IPS DF 6.9 (cell line): ENCODE measurements around the gene USP19.
A peak's percentile ranks its signal among the peaks of the same experiment; 100 is the strongest.

Experiments
- DNase-seq: peaks from one replicate; pipeline ENCODE4 v3.0.0-alpha.2; 2013; ENCODE audit warnings: low read depth, low spot score
- H3K27ac ChIP-seq: one replicate; pipeline ENCODE4 v1.5.1; 2013; ENCODE audit warnings: low read length, control low read depth
- H3K27me3 ChIP-seq: 2 replicates; pipeline ENCODE4 v1.6.1; 2013; ENCODE audit warnings: mild to moderate bottlenecking, low read length; ENCODE audit not compliant: control insufficient read depth, insufficient read depth
- H3K36me3 ChIP-seq: 2 replicates; pipeline ENCODE4 v1.6.1; 2013; ENCODE audit warnings: low read length; ENCODE audit not compliant: control insufficient read depth, insufficient read depth
- H3K4me1 ChIP-seq: 2 replicates; pipeline ENCODE4 v1.6.1; 2013; ENCODE audit warnings: low read length; ENCODE audit not compliant: control insufficient read depth, insufficient read depth
- H3K4me3 ChIP-seq: 2 replicates; pipeline ENCODE4 v1.5.1; 2013; ENCODE audit warnings: mild to moderate bottlenecking, low read length
- H3K9me3 ChIP-seq: 2 replicates; pipeline ENCODE4 v1.6.1; 2013; ENCODE audit warnings: low read length, inconsistent platforms; ENCODE audit not compliant: control insufficient read depth, insufficient read depth
- WGBS: extraction: QIAGEN DNeasy Blood & Tissue Kit; methylation state at CpG from one replicate; pipeline ENCODE4 v1.1.7; 2013; ENCODE audit warnings: mixed read lengths, missing lambda C conversion rate; ENCODE audit not compliant: insufficient read length, insufficient coverage; 5-methylcytosine and 5-hydroxymethylcytosine counted together

USP19 gene

DNA sequence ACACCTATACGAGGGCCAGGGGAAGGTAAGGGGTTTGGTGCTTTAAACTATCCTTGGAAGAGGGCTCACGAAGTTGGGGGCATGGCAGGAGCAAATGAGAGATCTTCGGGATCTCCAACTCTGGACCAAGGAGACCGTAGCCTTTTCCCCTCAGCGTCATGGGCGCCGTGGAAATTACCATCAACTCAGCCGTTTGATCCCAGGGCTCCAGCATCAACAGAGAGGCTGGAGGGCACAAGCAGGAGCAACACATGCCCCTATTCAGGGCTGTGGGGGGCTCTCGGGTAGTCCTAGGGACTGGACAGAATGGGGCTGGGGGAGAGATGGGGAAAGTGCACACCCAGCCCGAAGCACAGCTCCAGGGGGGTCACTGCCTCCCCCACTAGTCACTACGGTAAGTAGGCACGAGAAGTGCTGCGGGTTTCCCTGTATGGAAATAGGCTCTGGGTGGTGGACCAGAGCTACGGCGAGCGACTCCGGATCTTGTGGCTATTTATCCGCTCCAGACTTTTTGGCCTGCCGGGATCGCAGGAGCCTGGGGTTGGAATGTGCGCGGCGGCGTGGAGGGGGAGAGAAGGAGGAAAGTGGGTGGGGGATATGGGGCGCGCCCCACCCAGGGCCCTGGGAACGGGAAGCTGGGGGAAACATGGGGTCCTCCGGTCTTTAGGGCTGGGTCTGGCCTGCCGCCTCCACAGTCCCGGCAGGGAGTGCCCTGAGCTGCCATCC is 12.8 kb upstream of the USP19 start:
- 0 out of 2 replicates have a peak, but pooled peaks cover 4% of the 10 kb centered on the region for H3K4me1 ChIP-seq
- no peak overlapping the region for H3K27ac ChIP-seq
- no peaks in the 10 kb centered on the region for H3K9me3 ChIP-seq
- peak; percentile 70 for DNase-seq
- WGBS = no CpG with 5 or more reads among the region's 30 CpGs
- peak overlapping the region; percentile 73; the same call in 1 of the 2 replicates for H3K4me3 ChIP-seq
- H3K36me3 ChIP-seq = peaks cover under 1% of the 10 kb centered on the region; the same call in 1 of the 2 replicates
- no peaks in the 10 kb centered on the region for H3K27me3 ChIP-seq

DNA sequence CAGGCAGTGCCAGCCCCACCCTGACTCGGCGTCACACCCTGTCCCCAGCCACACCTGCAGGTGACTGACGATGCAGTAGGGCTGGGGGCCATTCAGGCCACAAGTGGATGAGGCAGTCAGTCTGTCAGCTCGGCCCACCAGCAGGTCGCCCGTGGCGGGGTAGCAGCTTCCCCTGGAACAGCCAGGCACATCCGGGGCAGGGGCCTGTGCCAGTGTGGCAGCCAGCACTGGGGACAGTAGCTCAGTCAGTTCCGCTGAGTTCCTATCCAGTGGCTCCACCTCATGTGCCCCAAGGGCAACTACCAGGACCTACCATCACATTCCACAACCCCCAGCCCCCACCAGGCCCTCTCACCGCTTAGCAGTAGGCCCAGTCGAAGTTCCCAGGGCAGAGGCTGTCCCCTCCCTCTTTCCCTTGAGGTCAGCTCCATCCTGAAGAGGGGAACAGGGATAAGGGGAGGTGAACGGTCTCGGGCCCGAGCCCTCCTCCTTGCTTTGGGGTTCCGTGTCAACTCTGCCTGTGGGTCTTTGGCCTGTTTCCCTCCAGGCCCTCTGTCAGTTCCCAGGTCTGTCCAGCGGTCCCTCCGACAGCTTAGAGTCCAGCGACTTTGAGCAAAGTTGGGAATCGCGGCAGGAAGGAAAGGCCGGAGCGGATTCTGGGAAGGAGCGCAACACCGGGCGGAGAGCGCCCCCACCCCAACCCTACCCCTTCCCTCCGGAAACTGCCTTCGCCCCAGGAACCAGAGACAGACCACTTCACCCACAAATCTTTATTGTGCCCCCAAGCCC is 12.0 kb upstream of the USP19 start, which contains the start of gene LAMB2:
Gene LAMB2 (minus strand): TSS at position 614 of the 789 bp plus-strand sequence. CDS start 183 bp downstream, at position 431.
- Histone ChIP-seq H3K27me3 (no peaks in the 10 kb centered on the region), H3K9me3 (no peaks in the 10 kb centered on the region), H3K4me3 (peak within 1 kb of the TSS; percentile 73; the same call in 1 of the 2 replicates), H3K27ac (no peak within 1 kb of the TSS), H3K36me3 (peaks cover 3% of the 10 kb centered on the region; the same call in 1 of the 2 replicates), H3K4me1 (0 out of 2 replicates have a peak, but pooled peaks cover 4% of the 10 kb centered on the region)
- DNase-seq = no peak
- no CpG with 5 or more reads among the region's 28 CpGs for WGBS

GRCh38 chr3:49132073-49132436 is 11.4 kb upstream of the USP19 start:
- H3K36me3 ChIP-seq = peaks cover 3% of the 10 kb centered on the region; the same call in 1 of the 2 replicates
- H3K9me3 ChIP-seq = no peaks in the 10 kb centered on the region
- WGBS = no CpG with 5 or more reads among the region's 9 CpGs
- no peaks in the 10 kb centered on the region for H3K27me3 ChIP-seq
- no peak overlapping the region for H3K27ac ChIP-seq
- H3K4me3 ChIP-seq = peak overlapping the region; percentile 73; the same call in 1 of the 2 replicates
- no peak for DNase-seq
- 0 out of 2 replicates have a peak, but pooled peaks cover 4% of the 10 kb centered on the region for H3K4me1 ChIP-seq

GRCh38 chr3:49131576-49131975 is 11.0 kb upstream of the USP19 start:
- Histone ChIP-seq H3K36me3 (peaks cover 3% of the 10 kb centered on the region; the same call in 1 of the 2 replicates), H3K27me3 (no peaks in the 10 kb centered on the region), H3K27ac (no peak overlapping the region), H3K4me3 (no peak overlapping the region), H3K9me3 (no peaks in the 10 kb centered on the region), H3K4me1 (0 out of 2 replicates have a peak, but pooled peaks cover 4% of the 10 kb centered on the region)
- no peak for DNase-seq
- WGBS = no CpG with 5 or more reads among the region's 6 CpGs

- no peak for DNase-seq
- H3K4me1 ChIP-seq = 0 out of 2 replicates have a peak, but pooled peaks cover 4% of the 10 kb centered on the region
- H3K9me3 ChIP-seq = no peaks in the 10 kb centered on the region
- peaks cover 5% of the 10 kb centered on the region; the same call in 1 of the 2 replicates for H3K36me3 ChIP-seq
- H3K27me3 ChIP-seq = no peaks in the 10 kb centered on the region
- H3K27ac ChIP-seq = no peak overlapping the region
- no peak overlapping the region for H3K4me3 ChIP-seq
- no CpG with 5 or more reads among the region's 12 CpGs for WGBS
These were observed 10.4 kb upstream of the USP19 start for GRCh38 chr3:49131040-49131439.

DNA sequence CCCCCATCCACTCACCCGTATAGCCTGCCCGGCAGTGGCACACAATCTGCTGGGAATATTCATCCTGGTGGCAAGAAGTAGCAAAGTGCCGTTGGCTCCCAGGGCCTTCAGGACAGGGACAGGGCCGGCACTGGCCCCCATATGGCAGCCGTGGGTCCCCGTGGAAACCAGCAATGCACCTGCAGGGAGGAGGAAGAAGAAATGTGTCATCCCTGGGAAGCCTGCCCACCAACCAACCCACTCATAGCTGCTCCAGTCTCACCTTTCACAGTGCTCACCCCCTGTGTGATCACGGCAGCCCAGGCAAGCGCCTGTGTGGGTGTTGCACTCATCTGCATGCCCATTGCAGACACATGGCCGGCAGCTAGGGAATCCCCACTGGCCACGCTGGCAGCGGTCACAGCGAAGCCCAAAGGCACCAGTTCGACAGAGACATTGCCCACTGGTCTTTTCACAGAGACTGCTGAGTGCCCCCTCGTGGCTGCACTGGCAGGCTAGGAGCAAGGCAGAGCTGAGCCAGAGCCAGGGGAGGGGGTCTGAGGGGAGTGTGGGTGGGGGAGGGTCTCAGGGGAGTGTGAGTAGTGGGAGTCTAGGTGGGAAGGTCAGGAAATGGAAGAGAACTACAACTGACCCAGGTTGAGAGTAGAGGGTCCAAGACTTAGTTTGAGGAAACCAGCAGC is 4.5 kb upstream of the USP19 start:
- WGBS = no CpG with 5 or more reads among the region's 14 CpGs
- Histone ChIP-seq H3K4me3 (no peak overlapping the region), H3K9me3 (no peaks in the 10 kb centered on the region), H3K27ac (no peak overlapping the region), H3K36me3 (peaks cover 27% of the 10 kb centered on the region), H3K27me3 (no peaks in the 10 kb centered on the region), H3K4me1 (no peaks in the 10 kb centered on the region; the same call in 1 of the 2 replicates)
- no peak for DNase-seq

- Histone ChIP-seq H3K4me1 (peaks cover 2% of the 10 kb centered on the region), H3K9me3 (no peaks in the 10 kb centered on the region), H3K4me3 (no peak overlapping the region), H3K27me3 (no peaks in the 10 kb centered on the region), H3K36me3 (peaks cover 27% of the 10 kb centered on the region), H3K27ac (no peak overlapping the region)
- WGBS = no CpG with 5 or more reads among the region's 7 CpGs
- DNase-seq = no peak
These were observed 3.6 kb upstream of the USP19 start for GRCh38 chr3:49124203-49124602.

DNA sequence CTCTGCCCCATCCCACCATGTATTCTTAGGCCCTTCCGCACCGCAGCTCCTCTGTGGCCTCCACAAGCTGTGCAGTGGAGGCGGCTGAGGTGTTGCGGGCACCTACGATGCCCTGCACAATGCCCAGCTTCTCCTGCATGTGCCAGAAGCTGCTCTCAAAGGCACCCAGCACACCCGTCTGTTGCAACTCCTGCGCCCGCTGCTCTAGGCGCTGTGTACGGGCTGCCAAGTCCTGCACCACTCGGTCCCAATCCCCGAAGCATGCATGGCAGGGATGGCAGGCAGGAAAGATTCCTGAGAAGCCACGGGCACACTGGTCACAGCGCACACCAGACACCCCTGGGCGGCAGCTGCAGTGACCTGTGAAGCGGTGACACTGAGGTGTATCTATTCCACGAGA is 3.1 kb upstream of the USP19 start:
- Histone ChIP-seq H3K36me3 (peaks cover 27% of the 10 kb centered on the region), H3K4me3 (no peak overlapping the region)
- no CpG with 5 or more reads among the region's 17 CpGs for WGBS

DNA sequence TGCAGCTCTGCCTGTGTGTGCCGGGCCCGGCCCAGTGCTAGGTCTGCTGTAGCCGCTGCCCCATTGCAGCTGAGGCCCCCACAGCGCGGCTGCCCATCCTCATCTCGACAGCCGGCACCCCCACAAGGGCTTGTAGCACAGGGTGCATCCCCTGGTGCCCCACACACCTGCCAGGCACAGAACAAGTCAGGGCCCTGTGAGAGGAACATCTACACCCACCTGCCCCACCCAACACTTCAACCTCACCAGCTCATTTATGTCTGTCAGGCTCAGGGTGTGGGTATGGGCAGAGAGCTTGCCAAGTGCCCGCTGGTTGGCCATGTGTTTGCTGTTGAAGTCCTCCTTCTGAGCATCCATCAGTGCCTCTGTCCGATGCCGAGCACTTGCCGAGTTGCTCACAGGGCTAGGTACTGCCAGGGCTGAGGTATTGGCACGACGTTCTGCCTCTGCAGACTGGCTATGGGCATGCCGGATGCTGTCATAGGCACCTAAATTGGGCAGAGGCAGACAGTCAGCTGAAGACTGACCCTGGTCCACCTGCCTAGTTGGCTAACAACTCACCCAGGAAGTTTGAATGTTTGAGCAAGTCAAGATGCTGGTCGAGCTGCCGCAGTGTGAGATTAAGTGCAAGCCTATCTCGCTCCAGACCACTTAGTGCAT is 2.4 kb upstream of the USP19 start:
- Histone ChIP-seq H3K4me1 (peaks cover 2% of the 10 kb centered on the region), H3K27me3 (no peaks in the 10 kb centered on the region), H3K9me3 (no peaks in the 10 kb centered on the region), H3K27ac (no peak overlapping the region), H3K36me3 (peaks cover 24% of the 10 kb centered on the region), H3K4me3 (no peak overlapping the region)
- DNase-seq = no peak
- no CpG with 5 or more reads among the region's 17 CpGs for WGBS

More for the DNA sequence above, 3.1 kb upstream of the USP19 start:
- Histone ChIP-seq H3K27me3 (no peaks in the 10 kb centered on the region), H3K4me1 (peaks cover 2% of the 10 kb centered on the region), H3K27ac (no peak overlapping the region), H3K9me3 (no peaks in the 10 kb centered on the region)
- DNase-seq = no peak
